Measurements from ENCODE around the gene CPLX3.

CPLX3 gene

GRCh38 chr15:74840851-74841775, 14.7 kb downstream of the CPLX3 start:
- no peak overlapping the region for H3K4me3 ChIP-seq (ENCODE audit: severe bottlenecking)
- TF ChIP-seq CTCF (IDR thresholded peaks at IDR 0.05; ENCODE audit: poor library complexity, severe bottlenecking), result no peak
- H3K4me1 ChIP-seq (ENCODE audit: insufficient read depth, poor library complexity, severe bottlenecking), result peaks cover 4% of the 10 kb centered on the region
- H3K27ac ChIP-seq (ENCODE audit: poor library complexity, severe bottlenecking), result no peak overlapping the region
- no peak for ATAC-seq (ENCODE audit: low read depth)
- peak; percentile 65 for DNase-seq (ENCODE audit: low spot score)
- H3K36me3 ChIP-seq (ENCODE audit: low read depth), result peaks cover 3% of the 10 kb centered on the region; the same call in 1 of the 2 replicates
- H3K9me3 ChIP-seq (ENCODE audit: severe bottlenecking), result no peaks in the 10 kb centered on the region
- H3K27me3 ChIP-seq (ENCODE audit: insufficient read depth, poor library complexity, severe bottlenecking), result no peaks in the 10 kb centered on the region

DNA sequence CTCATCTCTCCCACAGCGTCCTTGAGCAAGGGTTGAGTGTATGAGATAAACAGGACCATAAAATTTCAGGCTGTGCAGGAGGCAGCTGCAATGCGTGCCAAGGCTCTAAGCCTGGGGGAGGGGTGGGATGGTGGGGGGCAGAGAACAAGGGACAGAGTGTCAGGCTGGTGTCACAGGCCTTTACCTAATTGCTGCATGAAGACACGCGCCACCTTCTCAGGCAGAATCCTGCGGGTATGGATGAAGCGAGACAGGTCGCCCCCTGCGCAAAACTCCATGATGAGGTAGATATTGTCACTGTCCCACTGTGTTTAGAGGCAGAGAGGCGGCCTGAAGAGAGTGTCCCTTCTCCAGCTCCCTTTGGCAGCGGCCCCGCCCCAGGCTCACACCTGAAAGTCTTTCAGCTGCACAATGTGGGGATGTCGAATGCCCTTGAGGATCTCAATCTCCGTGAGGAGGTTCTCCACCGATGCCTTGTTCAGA, 15.5 kb downstream of the CPLX3 start:
- no peak for ATAC-seq (ENCODE audit: low read depth)
- H3K4me1 ChIP-seq (ENCODE audit: insufficient read depth, poor library complexity, severe bottlenecking), result peaks cover 4% of the 10 kb centered on the region
- H3K36me3 ChIP-seq (ENCODE audit: low read depth), result peaks cover 3% of the 10 kb centered on the region; the same call in 1 of the 2 replicates
- no peak for TF ChIP-seq CTCF (IDR thresholded peaks at IDR 0.05; ENCODE audit: poor library complexity, severe bottlenecking)
- DNase-seq (ENCODE audit: low spot score), result peak; percentile 67
- no peaks in the 10 kb centered on the region for H3K27me3 ChIP-seq (ENCODE audit: insufficient read depth, poor library complexity, severe bottlenecking)
- peak overlapping the region; percentile 89 for H3K4me3 ChIP-seq (ENCODE audit: severe bottlenecking)
- no peaks in the 10 kb centered on the region for H3K9me3 ChIP-seq (ENCODE audit: severe bottlenecking)
- H3K27ac ChIP-seq (ENCODE audit: poor library complexity, severe bottlenecking), result no peak overlapping the region

DNA sequence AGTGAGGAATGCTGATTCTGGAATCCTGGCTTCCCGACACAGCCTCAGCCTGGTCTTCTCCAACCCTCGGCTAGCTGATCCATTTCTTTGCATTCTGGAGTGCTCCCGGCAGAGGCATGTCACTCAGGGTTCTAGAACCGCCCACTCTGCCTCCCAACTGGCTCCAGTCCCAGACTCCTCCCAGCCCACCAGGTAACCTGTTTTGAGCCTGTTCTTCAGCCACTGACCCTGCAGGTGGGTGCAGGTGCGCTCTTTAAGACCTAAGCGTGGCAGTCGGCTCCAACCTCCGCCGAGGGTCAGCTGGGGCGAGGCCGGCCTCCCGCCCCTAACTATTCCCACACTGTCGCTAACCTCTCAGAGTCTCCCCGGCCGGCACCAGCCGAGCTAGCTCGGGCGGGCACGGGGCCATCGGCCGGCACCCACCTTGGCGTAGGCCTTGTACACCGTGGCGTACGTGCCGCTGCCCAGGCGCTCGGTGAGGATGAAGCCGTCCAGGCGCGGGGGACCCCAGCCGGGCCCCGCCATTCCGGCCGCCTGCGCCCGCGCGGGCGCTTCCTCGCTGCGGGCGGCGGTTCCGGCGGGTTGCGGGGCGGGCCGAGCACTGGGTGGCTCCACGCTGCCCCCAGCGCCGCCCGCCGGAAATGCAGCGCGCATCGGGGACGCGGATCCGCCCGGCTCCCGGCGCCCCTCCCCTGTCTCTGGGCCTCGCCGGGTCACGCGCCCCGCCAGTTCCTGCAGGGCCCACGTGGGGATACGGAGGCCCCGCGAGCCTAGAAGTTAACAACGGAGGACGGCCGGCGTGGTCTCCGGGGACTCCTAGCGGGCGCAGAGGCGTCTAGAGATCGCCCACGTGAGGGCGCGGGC, 16.4 kb downstream of the CPLX3 start, which contains the start of gene ULK3:
Gene ULK3 (minus strand): TSS at position 576 of the 864 bp plus-strand sequence. CDS start 51 bp downstream, at position 525.
- ATAC-seq (ENCODE audit: low read depth), result peak; percentile 85
- H3K36me3 ChIP-seq (ENCODE audit: low read depth), result peaks cover 3% of the 10 kb centered on the region; the same call in 1 of the 2 replicates

GRCh38 chr15:74843445-74843828, 17.0 kb downstream of the CPLX3 start:
- no peak for TF ChIP-seq CTCF (IDR thresholded peaks at IDR 0.05; ENCODE audit: poor library complexity, severe bottlenecking)
- H3K27me3 ChIP-seq (ENCODE audit: insufficient read depth, poor library complexity, severe bottlenecking), result no peaks in the 10 kb centered on the region
- peak overlapping the region; percentile 43 for H3K27ac ChIP-seq (ENCODE audit: poor library complexity, severe bottlenecking)
- H3K4me3 ChIP-seq (ENCODE audit: severe bottlenecking), result peak overlapping the region; percentile 89
- no peak for ATAC-seq (ENCODE audit: low read depth)
- no peaks in the 10 kb centered on the region for H3K9me3 ChIP-seq (ENCODE audit: severe bottlenecking)
- DNase-seq (ENCODE audit: low spot score), result no peak
- peaks cover 4% of the 10 kb centered on the region for H3K4me1 ChIP-seq (ENCODE audit: insufficient read depth, poor library complexity, severe bottlenecking)
- peaks cover 7% of the 10 kb centered on the region for H3K36me3 ChIP-seq (ENCODE audit: low read depth)

More for the DNA sequence above, 16.4 kb downstream of the CPLX3 start, which contains the start of gene ULK3:
- DNase-seq (ENCODE audit: low spot score), result peak; percentile 93
- peak; percentile 99 for TF ChIP-seq CTCF (IDR thresholded peaks at IDR 0.05; ENCODE audit: poor library complexity, severe bottlenecking)
- H3K4me3 ChIP-seq (ENCODE audit: severe bottlenecking), result peak within 1 kb of the TSS; percentile 89
- peak within 1 kb of the TSS; percentile 43 for H3K27ac ChIP-seq (ENCODE audit: poor library complexity, severe bottlenecking)
- no peaks in the 10 kb centered on the region for H3K9me3 ChIP-seq (ENCODE audit: severe bottlenecking)
- H3K4me1 ChIP-seq (ENCODE audit: insufficient read depth, poor library complexity, severe bottlenecking), result peaks cover 4% of the 10 kb centered on the region
- H3K27me3 ChIP-seq (ENCODE audit: insufficient read depth, poor library complexity, severe bottlenecking), result no peaks in the 10 kb centered on the region
